Thyroid gland (tissue), 4 donors: ENCODE measurements around the gene MAPK11.

Experiments
- CTCF ChIP-seq, 6 experiments: fragments of 200-600 bp in 3 of 6; fragments of 450-650 bp in 3 of 6; sonication (generic) in 3 of 6; IDR thresholded peaks; one replicate each; pipeline ENCODE4 v1.5.1; 2016 to 2019; ENCODE audit warnings: antibody characterized with exemption in 6 of 6, mild to moderate bottlenecking in 2 of 6, inconsistent platforms in 1 of 6, moderate library complexity in 1 of 6
- POLR2A ChIP-seq, 2 donors: fragments of 450-650 bp; IDR thresholded peaks; one replicate each; pipeline ENCODE4 v1.6.1; 2017; ENCODE audit warnings: antibody characterized with exemption in 2 of 2, mild to moderate bottlenecking in 2 of 2, moderate library complexity in 1 of 2

GRCh38 chr22:50261615-50262459, 8.3 kb downstream of the MAPK11 start, which contains the start of gene MAPK12:
- TF ChIP-seq CTCF (IDR thresholded peaks at IDR 0.05), result no peak
- no peak for TF ChIP-seq POLR2A (IDR thresholded peaks at IDR 0.05)
